Thyroid gland (tissue), 4 donors: ENCODE data around the gene MYG1. TPM values are rescaled to one million over a fixed set of nuclear protein-coding genes. Genes with fewer than 3 reads are reported as not detected.
A peak's percentile ranks its signal among the peaks of the same experiment; 100 is the strongest.

ENCODE experiments used
- DNase-seq, 2 donors: peaks; one replicate each; pipeline ENCODE4 v3.0.0-alpha.2; 2019
- H3K27ac ChIP-seq, 3 donors: fragments of 200-600 bp; sonication (generic); 1 replicate in 2 of 3; 2 replicates in 1 of 3; pipeline ENCODE4 v1.5.1; 2016 to 2019; ENCODE audit warnings: mild to moderate bottlenecking in 1 of 3, moderate library complexity in 1 of 3
- H3K27me3 ChIP-seq: fragments of 200-600 bp; sonication (generic); one replicate; pipeline ENCODE4 v1.5.1; 2019
- H3K36me3 ChIP-seq, 2 donors: fragments of 200-600 bp; sonication (generic); one replicate each; pipeline ENCODE4 v1.5.1; 2016 to 2019
- H3K4me1 ChIP-seq, 2 donors: fragments of 200-600 bp; sonication (generic); one replicate each; pipeline ENCODE4 v1.5.1; 2017 to 2019
- H3K4me3 ChIP-seq, 3 donors: fragments of 200-600 bp; sonication (generic); replicated peaks in 1 of 3; 1 replicate in 2 of 3; 2 replicates in 1 of 3; pipeline ENCODE4 v1.5.1; 2016; ENCODE audit warnings: mild to moderate bottlenecking in 1 of 3
- H3K9me3 ChIP-seq: fragments of 200-600 bp; sonication (generic); one replicate; pipeline ENCODE4 v1.5.1; 2017
- POLR2A ChIP-seq, 2 donors: fragments of 450-650 bp; IDR thresholded peaks; one replicate each; pipeline ENCODE4 v1.6.1; 2017; ENCODE audit warnings: antibody characterized with exemption in 2 of 2, mild to moderate bottlenecking in 2 of 2, moderate library complexity in 1 of 2
- WGBS, 2 donors: methylation state at CpG; one replicate each; pipeline ENCODE4 v1.1.5; 2017; 5-methylcytosine and 5-hydroxymethylcytosine counted together
- intact Hi-C: fragments of 100-400 bp; cut with DNase I; formaldehyde crosslinking; loops from one replicate; pipeline ENCODE4 v1.15.1; 2023
- total RNA-seq, 4 donors: library from RNA; depleted of rRNA; stranded (reverse); fragments of >200 nt; gene quantifications; one replicate each; pipeline ENCODE4 v1.2.3, GENCODE V29; 2016
- TF ChIP-seq, protein P1 (sequence below), 6 experiments: fragments of 200-600 bp in 3 of 6; fragments of 450-650 bp in 3 of 6; sonication (generic) in 3 of 6; IDR thresholded peaks; one replicate each; pipeline ENCODE4 v1.5.1; 2016 to 2019; ENCODE audit warnings: antibody characterized with exemption in 6 of 6, mild to moderate bottlenecking in 2 of 6, inconsistent platforms in 1 of 6, moderate library complexity in 1 of 6

Gene MYG1
- total RNA-seq, 4 donors from 2014 or later = 36.7 to 63.8 (median 51.6) TPM

DNA sequence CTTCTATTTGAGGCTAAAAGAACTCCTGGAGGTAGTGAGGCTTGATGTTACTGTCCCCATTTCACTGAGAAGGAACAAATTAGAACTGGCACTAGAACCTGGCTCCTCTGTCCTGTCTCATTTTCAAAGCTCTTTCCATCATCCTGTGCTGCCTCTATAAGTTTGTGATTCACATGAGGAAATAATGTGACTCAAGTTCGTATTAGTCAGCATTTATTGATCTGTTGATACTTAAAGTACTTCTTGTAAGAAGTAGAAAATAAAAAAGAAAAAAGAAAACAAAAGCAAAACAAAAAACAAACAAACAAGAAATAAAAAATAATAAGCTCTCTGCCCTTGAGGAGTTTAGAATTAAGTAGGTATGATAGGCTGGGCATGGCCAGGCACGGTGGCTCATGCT is 33.7 kb upstream of the MYG1 start:
- Histone ChIP-seq H3K9me3 (no peaks in the 10 kb centered on the region), H3K36me3 (no peaks in the 10 kb centered on the region), H3K27ac (no peak overlapping the region), H3K27me3 (no peaks in the 10 kb centered on the region), H3K4me3 (no peak overlapping the region), H3K4me1 (peaks cover 0 to 5% of the 10 kb centered on the region in 2 donors)
- DNase-seq = no peak
- WGBS, 2 donors = 81 to 86% methylated on average over 2 of the region's 2 CpGs
- no peak for TF ChIP-seq POLR2A (IDR thresholded peaks at IDR 0.05)
- TF ChIP-seq, protein P1, sequence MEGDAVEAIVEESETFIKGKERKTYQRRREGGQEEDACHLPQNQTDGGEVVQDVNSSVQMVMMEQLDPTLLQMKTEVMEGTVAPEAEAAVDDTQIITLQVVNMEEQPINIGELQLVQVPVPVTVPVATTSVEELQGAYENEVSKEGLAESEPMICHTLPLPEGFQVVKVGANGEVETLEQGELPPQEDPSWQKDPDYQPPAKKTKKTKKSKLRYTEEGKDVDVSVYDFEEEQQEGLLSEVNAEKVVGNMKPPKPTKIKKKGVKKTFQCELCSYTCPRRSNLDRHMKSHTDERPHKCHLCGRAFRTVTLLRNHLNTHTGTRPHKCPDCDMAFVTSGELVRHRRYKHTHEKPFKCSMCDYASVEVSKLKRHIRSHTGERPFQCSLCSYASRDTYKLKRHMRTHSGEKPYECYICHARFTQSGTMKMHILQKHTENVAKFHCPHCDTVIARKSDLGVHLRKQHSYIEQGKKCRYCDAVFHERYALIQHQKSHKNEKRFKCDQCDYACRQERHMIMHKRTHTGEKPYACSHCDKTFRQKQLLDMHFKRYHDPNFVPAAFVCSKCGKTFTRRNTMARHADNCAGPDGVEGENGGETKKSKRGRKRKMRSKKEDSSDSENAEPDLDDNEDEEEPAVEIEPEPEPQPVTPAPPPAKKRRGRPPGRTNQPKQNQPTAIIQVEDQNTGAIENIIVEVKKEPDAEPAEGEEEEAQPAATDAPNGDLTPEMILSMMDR (IDR thresholded peaks at IDR 0.05) = no peak
- intact Hi-C loops = no loop called here

DNA sequence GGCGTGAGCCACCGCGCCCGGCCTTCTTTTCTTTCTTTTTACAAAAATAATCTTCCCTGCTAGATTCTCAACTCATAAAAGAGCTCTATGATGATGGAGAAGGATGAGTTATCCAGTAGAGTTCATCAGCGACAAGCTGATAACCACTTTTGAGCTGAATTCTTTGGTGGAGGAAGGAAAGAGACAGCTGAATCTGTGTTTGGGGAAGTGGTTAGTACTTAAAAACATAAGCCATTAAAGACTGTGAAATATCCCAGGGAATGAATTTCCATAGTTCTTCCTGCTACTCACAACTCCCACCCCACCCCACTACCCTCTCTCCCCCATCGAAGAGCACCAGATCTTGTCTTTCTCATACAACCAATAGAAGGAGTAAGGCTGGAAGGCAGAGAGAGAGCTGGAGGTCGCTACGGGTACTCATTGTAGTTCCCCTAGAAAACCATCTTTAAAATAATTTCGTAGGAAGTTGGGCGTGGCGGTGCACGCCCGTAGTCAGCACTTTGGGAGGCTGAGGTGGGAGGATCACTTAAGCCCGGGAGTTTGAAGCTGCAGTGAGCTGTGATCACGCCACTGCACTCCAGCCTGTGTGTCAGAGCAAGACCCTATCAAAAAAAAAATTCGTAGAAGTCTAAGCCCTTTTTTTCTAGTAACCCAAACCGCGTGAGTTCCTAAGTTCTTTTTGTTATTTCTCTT is 32.0 kb upstream of the MYG1 start:
- no peak for DNase-seq
- Histone ChIP-seq H3K27me3 (no peaks in the 10 kb centered on the region), H3K36me3 (no peaks in the 10 kb centered on the region), H3K9me3 (no peaks in the 10 kb centered on the region), H3K27ac (peak overlapping the region in 1 of 3 donors; percentile 13), H3K4me3 (peak overlapping the region in 2 of 3 donors; percentile 28 to 49), H3K4me1 (peaks cover 0 to 5% of the 10 kb centered on the region in 2 donors)
- intact Hi-C loops = no loop called here
- TF ChIP-seq POLR2A (IDR thresholded peaks at IDR 0.05) = no peak
- TF ChIP-seq, protein P1 (IDR thresholded peaks at IDR 0.05) = no peak
- WGBS, 2 donors = 44 to 60% methylated on average over 18 of the region's 18 CpGs

DNA sequence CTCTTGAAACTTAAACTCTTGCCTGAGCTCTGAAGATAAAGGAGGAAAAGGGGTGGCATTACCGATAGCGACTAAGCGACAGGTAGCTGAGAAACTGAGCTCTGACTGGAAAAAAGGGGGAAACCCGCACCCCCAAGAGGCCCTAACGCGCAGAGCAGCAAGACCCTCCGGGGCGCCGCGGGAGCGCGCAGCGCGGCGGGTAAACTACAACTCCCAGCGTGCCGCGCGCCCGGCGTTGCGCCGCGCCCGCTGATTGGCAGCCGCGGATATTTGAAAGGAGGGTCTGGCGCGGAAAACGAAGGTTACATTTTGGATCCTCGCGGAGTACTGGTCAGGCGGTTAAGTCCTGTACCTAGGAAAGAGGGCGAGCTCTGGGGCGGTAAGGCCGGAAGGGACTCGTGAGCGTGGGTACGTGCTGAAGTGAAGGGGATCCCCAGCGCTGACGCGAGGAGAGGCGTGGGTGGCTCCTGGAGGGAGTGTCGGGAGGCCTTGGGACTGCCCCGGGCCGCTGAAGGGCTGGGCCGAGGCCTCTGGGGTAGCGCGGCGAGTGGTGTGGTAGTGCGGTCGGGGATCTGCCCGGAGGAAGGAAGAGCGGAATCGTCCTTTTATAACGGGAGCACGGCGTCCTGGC is 31.4 kb upstream of the MYG1 start, which contains the start of gene ESPL1:
ESPL1 (plus strand) TSS at position 301 of the 631 bp plus-strand sequence. CDS start 468 bp downstream, outside the sequence.
- no peaks in the 10 kb centered on the region for H3K27me3 ChIP-seq
- H3K4me1 ChIP-seq = peaks cover 0 to 5% of the 10 kb centered on the region in 2 donors
- TF ChIP-seq, protein P1 (IDR thresholded peaks at IDR 0.05) = peak in 3 of 6 experiments; percentile 10 to 46 (median 15)
- TF ChIP-seq POLR2A (IDR thresholded peaks at IDR 0.05) = no peak
- H3K27ac ChIP-seq = peak within 1 kb of the TSS in 1 of 3 donors; percentile 13
- DNase-seq = peak; percentile 65 to 67
- no peaks in the 10 kb centered on the region for H3K36me3 ChIP-seq
- H3K4me3 ChIP-seq = peak within 1 kb of the TSS; percentile 11 to 49 (median 28)
- H3K9me3 ChIP-seq = no peaks in the 10 kb centered on the region
- 0 to 1% methylated on average over 42 to 58 of the region's 58 CpGs for WGBS, 2 donors
- intact Hi-C loops = no loop called here

DNA sequence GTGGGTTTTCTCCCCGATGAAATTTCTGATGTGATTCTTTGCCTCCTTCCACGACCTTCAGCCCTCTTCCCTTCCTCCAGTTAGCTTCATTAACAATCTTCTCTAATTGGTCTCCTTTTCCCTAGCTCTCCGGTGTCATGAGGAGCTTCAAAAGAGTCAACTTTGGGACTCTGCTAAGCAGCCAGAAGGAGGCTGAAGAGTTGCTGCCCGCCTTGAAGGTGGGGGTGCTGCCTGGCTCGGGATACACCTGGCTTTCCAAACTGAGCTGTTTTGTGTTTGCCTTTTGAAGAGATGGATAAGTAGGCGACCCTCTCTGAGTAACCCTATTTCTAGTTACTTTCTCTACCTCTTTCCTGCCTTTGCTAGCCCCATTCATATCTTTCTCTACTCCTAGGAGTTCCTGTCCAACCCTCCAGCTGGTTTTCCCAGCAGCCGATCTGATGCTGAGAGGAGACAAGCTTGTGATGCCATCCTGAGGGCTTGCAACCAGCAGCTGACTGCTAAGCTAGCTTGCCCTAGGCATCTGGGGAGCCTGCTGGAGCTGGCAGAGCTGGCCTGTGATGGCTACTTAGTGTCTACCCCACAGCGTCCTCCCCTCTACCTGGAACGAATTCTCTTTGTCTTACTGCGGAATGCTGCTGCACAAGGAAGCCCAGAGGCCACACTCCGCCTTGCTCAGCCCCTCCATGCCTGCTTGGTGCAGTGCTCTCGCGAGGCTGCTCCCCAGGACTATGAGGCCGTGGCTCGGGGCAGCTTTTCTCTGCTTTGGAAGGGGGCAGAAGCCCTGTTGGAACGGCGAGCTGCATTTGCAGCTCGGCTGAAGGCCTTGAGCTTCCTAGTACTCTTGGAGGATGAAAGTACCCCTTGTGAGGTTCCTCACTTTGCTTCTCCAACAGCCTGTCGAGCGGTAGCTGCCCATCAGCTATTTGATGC is 30.6 kb upstream of the MYG1 start:
- no peaks in the 10 kb centered on the region for H3K9me3 ChIP-seq
- intact Hi-C loops = no loop called here
- H3K36me3 ChIP-seq = no peaks in the 10 kb centered on the region
- WGBS, 2 donors = 33 to 55% methylated on average over 12 to 20 of the region's 20 CpGs
- no peak for DNase-seq
- H3K27me3 ChIP-seq = no peaks in the 10 kb centered on the region
- TF ChIP-seq, protein P1 (IDR thresholded peaks at IDR 0.05) = no peak
- TF ChIP-seq POLR2A (IDR thresholded peaks at IDR 0.05) = no peak
- no peak overlapping the region for H3K27ac ChIP-seq
- peak overlapping the region in 2 of 3 donors; percentile 28 to 49 for H3K4me3 ChIP-seq
- peaks cover 0 to 5% of the 10 kb centered on the region in 2 donors for H3K4me1 ChIP-seq
